PFSK-1 (cell line): Measurements from ENCODE around the gene MYL9.

Experiments used
- FOXP2 ChIP-seq: optimal IDR thresholded peaks from 2 replicates; pipeline ENCODE3; 2011; ENCODE audit warnings: borderline replicate concordance, control low read depth, inconsistent platforms; ENCODE audit not compliant: insufficient read depth; ENCODE audit errors: extremely low read length, extremely low read depth
- POLR2AphosphoS5 ChIP-seq: IDR thresholded peaks from 2 replicates; pipeline ENCODE4 v1.6.1; 2012; ENCODE audit warnings: low read depth, mild to moderate bottlenecking, control low read depth, low read length, moderate library complexity
- SIN3A ChIP-seq: IDR thresholded peaks from 2 replicates; pipeline ENCODE4 v1.6.1; 2012; ENCODE audit warnings: mild to moderate bottlenecking, low read length, moderate library complexity, borderline replicate concordance; ENCODE audit not compliant: insufficient read depth
- TAF1 ChIP-seq: IDR thresholded peaks from 2 replicates; pipeline ENCODE4 v1.6.1; 2012; ENCODE audit warnings: low read length, control low read depth, borderline replicate concordance; ENCODE audit not compliant: insufficient read depth
- TF ChIP-seq, protein P1 (sequence below), 2 experiments: IDR thresholded peaks; 2 replicates each; pipeline versions ENCODE4 v1.6.1 to v1.8.0; 2011 to 2012; ENCODE audit warnings: low read depth in 2 of 2, low read length in 2 of 2, control low read depth in 1 of 2, inconsistent platforms in 1 of 2, mild to moderate bottlenecking in 1 of 2, moderate library complexity in 1 of 2; ENCODE audit not compliant: insufficient read depth in 1 of 2

The MYL9 gene

DNA sequence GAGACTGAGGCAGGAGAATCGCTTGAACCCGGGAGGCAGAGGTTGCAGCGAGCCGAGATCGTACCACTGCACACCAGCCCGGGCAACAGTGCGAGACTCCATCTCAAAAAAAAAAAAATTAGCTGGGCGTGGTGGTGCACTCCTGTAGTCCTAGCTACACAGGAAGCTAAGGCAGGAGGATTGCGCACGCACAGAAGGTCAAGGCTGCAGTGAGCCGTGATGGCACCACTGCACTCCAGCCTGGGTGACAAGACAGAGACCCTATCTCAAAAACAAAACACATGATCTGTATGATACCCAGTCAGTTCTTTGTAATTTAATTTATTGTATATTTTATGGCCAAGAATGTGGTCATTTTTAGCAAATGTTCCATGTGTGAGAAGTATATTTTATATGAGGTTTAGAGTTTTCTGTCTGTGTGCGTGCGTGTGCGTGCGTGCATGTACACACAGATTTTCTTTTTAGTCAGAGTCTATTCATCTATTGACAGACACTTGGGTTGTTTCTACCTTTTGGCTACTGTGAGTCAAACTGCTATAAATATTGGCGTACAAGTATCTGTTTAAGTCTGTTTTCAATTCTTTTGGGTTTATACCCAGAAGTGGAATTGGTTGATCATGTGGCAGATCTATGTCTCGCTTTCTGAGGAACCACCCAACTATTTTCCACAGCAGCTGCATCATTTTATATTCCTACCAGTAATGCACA is 22.2 kb upstream of the MYL9 start:
- no peak for TF ChIP-seq POLR2AphosphoS5
- no peak for TF ChIP-seq TAF1
- TF ChIP-seq, protein P1, sequence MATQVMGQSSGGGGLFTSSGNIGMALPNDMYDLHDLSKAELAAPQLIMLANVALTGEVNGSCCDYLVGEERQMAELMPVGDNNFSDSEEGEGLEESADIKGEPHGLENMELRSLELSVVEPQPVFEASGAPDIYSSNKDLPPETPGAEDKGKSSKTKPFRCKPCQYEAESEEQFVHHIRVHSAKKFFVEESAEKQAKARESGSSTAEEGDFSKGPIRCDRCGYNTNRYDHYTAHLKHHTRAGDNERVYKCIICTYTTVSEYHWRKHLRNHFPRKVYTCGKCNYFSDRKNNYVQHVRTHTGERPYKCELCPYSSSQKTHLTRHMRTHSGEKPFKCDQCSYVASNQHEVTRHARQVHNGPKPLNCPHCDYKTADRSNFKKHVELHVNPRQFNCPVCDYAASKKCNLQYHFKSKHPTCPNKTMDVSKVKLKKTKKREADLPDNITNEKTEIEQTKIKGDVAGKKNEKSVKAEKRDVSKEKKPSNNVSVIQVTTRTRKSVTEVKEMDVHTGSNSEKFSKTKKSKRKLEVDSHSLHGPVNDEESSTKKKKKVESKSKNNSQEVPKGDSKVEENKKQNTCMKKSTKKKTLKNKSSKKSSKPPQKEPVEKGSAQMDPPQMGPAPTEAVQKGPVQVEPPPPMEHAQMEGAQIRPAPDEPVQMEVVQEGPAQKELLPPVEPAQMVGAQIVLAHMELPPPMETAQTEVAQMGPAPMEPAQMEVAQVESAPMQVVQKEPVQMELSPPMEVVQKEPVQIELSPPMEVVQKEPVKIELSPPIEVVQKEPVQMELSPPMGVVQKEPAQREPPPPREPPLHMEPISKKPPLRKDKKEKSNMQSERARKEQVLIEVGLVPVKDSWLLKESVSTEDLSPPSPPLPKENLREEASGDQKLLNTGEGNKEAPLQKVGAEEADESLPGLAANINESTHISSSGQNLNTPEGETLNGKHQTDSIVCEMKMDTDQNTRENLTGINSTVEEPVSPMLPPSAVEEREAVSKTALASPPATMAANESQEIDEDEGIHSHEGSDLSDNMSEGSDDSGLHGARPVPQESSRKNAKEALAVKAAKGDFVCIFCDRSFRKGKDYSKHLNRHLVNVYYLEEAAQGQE (IDR thresholded peaks at IDR 0.05; ENCODE audit: insufficient read depth in 1 of 2, low read depth in 2 of 2, low read length in 2 of 2): no peak
- no peak for TF ChIP-seq SIN3A
- TF ChIP-seq FOXP2: no peak

DNA sequence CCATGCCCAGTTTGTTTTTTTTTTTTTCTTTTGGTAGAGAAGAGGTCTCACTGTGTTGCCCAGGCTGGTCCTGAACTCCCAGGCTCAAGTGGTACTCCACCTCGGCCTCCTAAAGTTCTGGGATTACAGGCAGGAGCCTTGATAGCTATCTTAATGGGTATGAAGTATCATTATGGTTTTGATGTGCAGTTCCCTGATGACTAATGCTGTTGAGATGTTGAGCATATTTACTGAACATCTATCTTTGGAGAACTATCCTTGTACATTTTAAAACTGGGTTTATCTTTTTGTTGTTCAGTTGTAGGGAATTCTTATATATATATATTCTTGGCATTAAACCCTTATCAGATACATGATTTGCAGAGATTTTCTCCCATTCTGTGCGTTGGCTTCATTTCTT is 21.4 kb upstream of the MYL9 start:
- TF ChIP-seq SIN3A (no peak), POLR2AphosphoS5 (no peak), TAF1 (no peak), FOXP2 (no peak)
- TF ChIP-seq, protein P1 (IDR thresholded peaks at IDR 0.05; ENCODE audit: insufficient read depth in 1 of 2, low read depth in 2 of 2, low read length in 2 of 2): no peak

DNA sequence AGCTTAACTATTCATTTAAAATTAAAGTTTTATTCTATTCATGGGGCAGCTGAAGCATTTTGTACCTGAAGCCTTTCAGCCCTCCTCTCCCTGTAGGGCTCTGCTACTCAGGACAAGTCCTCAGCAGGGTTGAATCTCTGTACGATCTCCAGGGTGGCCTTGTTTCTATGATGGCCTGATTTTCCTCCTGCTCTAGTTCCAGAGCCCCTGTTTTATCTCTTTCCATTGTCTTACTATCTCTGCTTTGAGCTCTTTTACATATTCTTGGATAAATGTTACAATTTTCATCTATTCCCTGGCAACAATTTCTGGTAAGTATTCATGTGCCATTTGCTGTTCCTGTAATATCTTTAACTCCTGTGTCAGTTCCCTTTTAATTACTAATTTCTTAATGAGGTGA is 19.8 kb upstream of the MYL9 start:
- TF ChIP-seq, protein P1 (IDR thresholded peaks at IDR 0.05; ENCODE audit: insufficient read depth in 1 of 2, low read depth in 2 of 2, low read length in 2 of 2): no peak
- TF ChIP-seq FOXP2 (no peak), SIN3A (no peak), POLR2AphosphoS5 (no peak), TAF1 (no peak)

- TF ChIP-seq FOXP2 (no peak), SIN3A (no peak), POLR2AphosphoS5 (no peak), TAF1 (no peak)
- TF ChIP-seq, protein P1 (IDR thresholded peaks at IDR 0.05; ENCODE audit: insufficient read depth in 1 of 2, low read depth in 2 of 2, low read length in 2 of 2): no peak
Measured at GRCh38 chr20:36523341-36523740, 18.0 kb upstream of the MYL9 start.
